ENCODE results near the gene PMPCA. TPM values are rescaled to one million over a fixed set of nuclear protein-coding genes. Genes with fewer than 3 reads are reported as not detected.
A peak's percentile ranks its signal among the peaks of the same experiment; 100 is the strongest.

The PMPCA gene
- total and polyA plus RNA-seq, 2 of the 13 experiments (the other 11 are each of a cell fraction or from before 2014, with no cell fraction given): 70.2 to 88.4 TPM

GRCh38 chr9:136385015-136385414, 25.4 kb upstream of the PMPCA start (continued):
- TF ChIP-seq ZBTB43 (CRISPR knock-in tag; conservative IDR thresholded peaks at IDR 0.05) (no peak), ZUFSP (CRISPR knock-in tag; IDR thresholded peaks at IDR 0.05; ENCODE audit: borderline replicate concordance) (no peak), TBX2 (CRISPR knock-in tag; IDR thresholded peaks at IDR 0.05; ENCODE audit: borderline replicate concordance) (no peak)

- intact Hi-C loops (cut with micrococcal nuclease; ENCODE audit: unreplicated experiment): no loop called here
- ATAC-seq: no peak
- no peak for DNase-seq (ENCODE audit: low spot score)
- Histone ChIP-seq H3K4me3 (replicated peaks in 1 of 3; ENCODE audit: insufficient read depth in 1 of 3, low read depth in 2 of 3, low read length in 3 of 3) (no peak overlapping the region), H3K9ac (ENCODE audit: insufficient read depth, low read depth, low read length) (no peak overlapping the region), H3K36me3 (replicated peaks in 1 of 2; ENCODE audit: control insufficient read depth in 1 of 2, insufficient read depth in 2 of 2, low read length in 2 of 2) (peaks cover 27 to 61% of the 10 kb centered on the region in 2 experiments; a peak in 4 of 5 replicates), H2AFZ (ENCODE audit: low read length) (no peak overlapping the region), H3K27me3 (ENCODE audit: control insufficient read depth in 1 of 2, insufficient read depth in 2 of 2, low read length in 2 of 2) (no peaks in the 10 kb centered on the region), H3K79me2 (ENCODE audit: insufficient read depth, low read length) (no peaks in the 10 kb centered on the region), H3K9me3 (ENCODE audit: low read length) (no peaks in the 10 kb centered on the region), H3K27ac (ENCODE audit: extremely low read length, insufficient read depth, low read length) (no peak overlapping the region), H4K20me1 (ENCODE audit: insufficient read depth, low read length) (no peaks in the 10 kb centered on the region), H3K4me2 (ENCODE audit: low read depth, low read length) (no peak overlapping the region), H3K4me1 (ENCODE audit: insufficient read depth, low read length) (no peaks in the 10 kb centered on the region)
- ChIA-PET POLR2A (no interaction called here), CTCF (ENCODE audit: low intra/inter-chr PET ratio, low total read pairs) (no interaction called here)
- WGBS (ENCODE audit: low lambda C conversion rate): 90% methylated on average over 13 of the region's 13 CpGs
- FAIRE-seq: no peak
- TSS peak; percentile 53 for BruUV-seq (replicated peaks)
- in situ Hi-C loops (cut with HindIII; ENCODE audit: extremely low pct_ligation_motif_present, low pct_unique_long_range_greater_than_20kb): no loop called here
- TF ChIP-seq SNRNP70 (IDR thresholded peaks at IDR 0.05; ENCODE audit: low read depth, low read length) (no peak), ZNF605 (CRISPR knock-in tag; IDR thresholded peaks at IDR 0.05) (no peak), TEAD3 (CRISPR knock-in tag; optimal IDR thresholded peaks at IDR 0.05; ENCODE audit: borderline replicate concordance) (no peak), ZSCAN20 (CRISPR knock-in tag; IDR thresholded peaks at IDR 0.05; ENCODE audit: borderline replicate concordance) (no peak), ZNF142 (CRISPR knock-in tag; IDR thresholded peaks at IDR 0.05) (no peak), HOXA3 (CRISPR knock-in tag; IDR thresholded peaks at IDR 0.05) (no peak), ZNF800 (CRISPR knock-in tag; IDR thresholded peaks at IDR 0.05) (no peak)
Observed at GRCh38 chr9:136386018-136386417, 24.4 kb upstream of the PMPCA start.

All from HepG2 (cell line).